HG03139 (cell line): ENCODE measurements around the gene CNTNAP2.
A peak's percentile ranks its signal among the peaks of the same experiment; 100 is the strongest.

Experiments used
- ATAC-seq: cut with Tn5 transposase; IDR thresholded peaks from one replicate; pipeline ENCODE4 v1.9.1; 2021; ENCODE audit not compliant: unreplicated experiment

Gene CNTNAP2

GRCh38 chr7:147980826-147981813, 1864.5 kb downstream of the CNTNAP2 start:
- ATAC-seq, result peak; percentile 65

DNA sequence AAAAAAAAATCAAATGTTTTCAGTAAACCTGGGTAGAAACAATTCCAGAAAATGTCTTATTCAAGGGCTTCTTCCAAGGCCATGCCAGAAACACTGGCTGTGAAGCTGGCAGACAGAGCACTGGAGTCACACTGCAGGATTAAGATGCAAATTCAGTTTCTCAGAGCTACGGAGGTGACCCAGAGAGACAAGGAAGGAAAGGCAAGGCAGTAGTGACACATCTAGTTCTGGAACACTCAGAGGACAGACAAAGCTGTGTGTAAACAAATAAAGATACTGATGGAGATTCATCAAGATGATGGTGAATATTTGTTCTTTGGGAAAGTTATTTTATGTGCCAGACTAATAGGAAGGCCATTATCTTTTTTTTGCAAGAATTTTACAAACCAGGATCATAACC, 1865.7 kb downstream of the CNTNAP2 start:
- no peak for ATAC-seq

GRCh38 chr7:147984265-147984664, 1867.7 kb downstream of the CNTNAP2 start:
- no peak for ATAC-seq

DNA sequence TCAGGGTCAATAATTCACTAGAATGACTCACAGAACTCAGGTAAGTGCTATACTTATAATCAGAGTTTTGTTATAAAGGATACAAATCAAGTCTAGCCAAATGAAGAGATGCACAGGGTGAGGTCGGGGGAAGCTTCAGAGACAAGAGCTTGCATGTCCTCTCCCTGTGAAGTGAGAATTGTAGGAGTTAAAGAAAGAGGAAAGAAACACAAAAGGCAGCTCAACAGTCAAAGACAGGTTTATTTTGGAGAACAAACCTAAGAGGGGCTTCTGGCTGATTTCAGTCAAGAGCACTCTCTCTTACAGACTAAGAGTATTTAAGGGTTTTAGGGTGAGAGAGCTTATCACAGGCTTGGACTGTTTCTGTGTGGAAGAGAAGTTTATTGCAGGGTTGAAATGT, 1873.5 kb downstream of the CNTNAP2 start:
- ATAC-seq, result no peak

GRCh38 chr7:147990942-147991341, 1874.3 kb downstream of the CNTNAP2 start:
- no peak for ATAC-seq

GRCh38 chr7:147992698-147993097, 1876.1 kb downstream of the CNTNAP2 start:
- ATAC-seq, result no peak

- ATAC-seq, result no peak
Observed at GRCh38 chr7:147997636-147998035, 1881.0 kb downstream of the CNTNAP2 start.

DNA sequence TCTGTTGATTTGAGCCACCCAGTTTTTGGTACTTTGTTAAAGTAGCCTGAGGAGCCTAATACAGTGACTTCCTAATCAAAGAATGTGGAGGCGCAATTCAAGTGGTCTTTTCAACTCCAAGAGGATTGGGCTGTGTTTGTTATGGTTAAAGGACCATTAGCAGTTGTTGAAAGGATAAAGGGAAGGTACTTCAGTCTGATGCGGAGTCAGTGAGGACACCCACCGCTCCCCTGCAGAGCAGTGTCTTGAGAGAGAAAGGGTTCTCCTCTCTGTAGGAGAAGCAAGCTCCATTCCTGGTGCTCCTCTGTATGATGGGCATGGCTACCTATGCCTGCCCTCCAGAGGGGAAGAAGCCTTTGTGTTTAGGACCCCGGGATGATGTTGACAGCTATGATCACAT, 1883.4 kb downstream of the CNTNAP2 start:
- ATAC-seq, result no peak

DNA sequence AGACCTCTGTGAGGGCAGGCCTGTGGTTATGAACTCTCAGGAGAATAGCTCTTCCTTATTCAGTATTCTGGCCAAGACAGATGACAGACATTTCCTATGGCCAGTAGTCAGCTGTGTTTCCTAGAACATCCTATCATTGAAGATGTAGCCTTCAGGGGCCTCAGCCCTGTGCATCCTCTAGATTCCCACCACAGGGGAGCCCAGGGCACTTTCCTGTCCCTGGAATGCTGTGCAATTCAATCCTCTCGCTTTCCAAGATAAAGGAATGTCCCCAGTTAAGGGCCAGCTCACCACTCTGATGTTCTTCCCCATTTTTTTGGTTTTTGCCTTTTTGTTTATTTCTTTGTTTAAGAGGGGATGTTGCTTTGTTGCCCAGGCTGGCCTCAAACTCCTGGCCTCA, 1895.2 kb downstream of the CNTNAP2 start:
- no peak for ATAC-seq

GRCh38 chr7:148014001-148014400, 1897.4 kb downstream of the CNTNAP2 start:
- no peak for ATAC-seq

GRCh38 chr7:148014541-148014940, 1897.9 kb downstream of the CNTNAP2 start:
- ATAC-seq, result no peak

GRCh38 chr7:148017126-148017525, 1900.5 kb downstream of the CNTNAP2 start:
- no peak for ATAC-seq

- no peak for ATAC-seq
Observed at GRCh38 chr7:148020679-148021078, 1904.1 kb downstream of the CNTNAP2 start.

- ATAC-seq, result no peak
Observed at GRCh38 chr7:148021507-148022045, 1905.0 kb downstream of the CNTNAP2 start.

DNA sequence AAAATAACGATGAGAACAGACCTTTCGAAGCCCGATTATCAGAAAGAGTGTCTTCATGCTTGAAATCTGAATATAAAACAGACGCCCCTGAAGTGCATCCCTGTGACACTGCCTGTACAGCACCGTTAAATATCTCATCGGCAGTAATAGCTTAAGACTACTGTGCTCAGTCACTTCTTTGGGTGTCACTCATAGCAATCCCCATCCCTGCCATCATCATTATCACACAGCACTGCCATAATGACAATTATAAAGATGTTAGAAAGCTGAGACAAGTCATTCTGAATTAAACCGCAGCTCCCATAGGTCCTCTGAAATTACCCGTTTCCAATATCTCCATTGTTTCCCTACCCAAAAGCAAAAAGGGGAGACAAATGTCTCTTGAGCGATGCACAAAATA, 1906.2 kb downstream of the CNTNAP2 start:
- ATAC-seq, result no peak

DNA sequence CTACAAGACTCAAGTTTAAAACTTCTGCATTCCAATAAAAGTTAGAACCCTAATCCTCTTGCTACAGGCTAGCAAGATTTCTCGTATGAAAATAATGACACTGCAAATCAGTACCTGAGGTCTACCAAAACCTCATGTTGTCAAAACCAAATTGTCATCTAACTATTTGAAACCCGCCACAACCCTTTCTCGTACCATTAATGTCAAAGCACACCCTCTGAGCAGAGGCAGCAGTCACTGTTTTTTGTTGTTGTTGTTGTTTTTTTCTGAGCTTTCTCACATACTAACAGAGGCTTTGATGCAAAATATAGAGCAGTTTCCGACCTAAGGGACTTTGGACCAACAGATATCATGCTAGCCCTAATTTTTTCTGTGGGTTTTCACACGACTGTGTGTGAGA, 1910.1 kb downstream of the CNTNAP2 start:
- ATAC-seq, result no peak

DNA sequence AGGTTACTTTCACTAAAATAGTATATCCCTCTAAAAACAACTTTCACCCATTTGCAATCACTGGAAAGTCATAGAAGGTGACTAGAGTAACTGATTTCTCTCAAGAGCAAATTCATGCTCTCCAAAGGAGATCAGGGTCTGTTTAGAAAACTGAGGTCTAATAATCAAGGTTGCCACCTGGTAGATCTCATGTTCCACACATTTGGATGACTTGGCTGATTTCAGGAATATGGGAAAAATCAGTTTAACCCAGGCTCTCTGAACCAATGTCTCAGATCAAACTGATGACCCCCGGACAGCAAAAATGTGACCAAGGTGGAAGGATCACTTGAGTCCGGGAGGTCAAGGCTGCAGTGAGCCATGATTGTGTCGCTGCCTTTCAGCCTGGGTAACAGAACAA, 1911.6 kb downstream of the CNTNAP2 start:
- ATAC-seq, result no peak

GRCh38 chr7:148031019-148031418, 1914.4 kb downstream of the CNTNAP2 start:
- no peak for ATAC-seq

- ATAC-seq, result no peak
Observed at GRCh38 chr7:148031811-148032210, 1915.2 kb downstream of the CNTNAP2 start.

DNA sequence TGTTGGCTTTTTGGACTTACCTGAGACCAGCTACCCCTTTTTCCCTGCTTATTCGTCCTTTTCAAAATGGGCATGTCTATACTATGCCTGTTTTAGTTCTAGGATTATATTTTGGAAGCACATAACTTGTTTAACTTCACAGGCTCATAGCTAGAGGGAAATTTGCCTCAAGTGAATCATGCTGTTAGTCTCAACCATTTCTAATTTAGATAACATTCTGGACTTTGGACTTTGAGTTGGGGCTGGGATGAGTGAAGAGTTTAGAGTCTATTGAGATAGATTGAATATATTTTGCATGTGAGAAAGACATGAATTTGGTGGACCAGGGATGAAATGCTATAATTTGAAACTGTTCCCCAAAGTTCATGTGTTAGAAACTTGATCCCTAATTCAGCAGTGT, 1919.3 kb downstream of the CNTNAP2 start:
- no peak for ATAC-seq

GRCh38 chr7:148037044-148037443, 1920.4 kb downstream of the CNTNAP2 start:
- ATAC-seq, result no peak

GRCh38 chr7:148041156-148041555, 1924.6 kb downstream of the CNTNAP2 start:
- no peak for ATAC-seq
